HEK293T (cell line): ENCODE measurements around the gene TNNI2.

Experiments used
- ARNT ChIP-seq: fragments of 450-650 bp; IDR thresholded peaks from 2 replicates; pipeline ENCODE4 v1.6.1; 2017; ENCODE audit warnings: mild to moderate bottlenecking
- ELF4 ChIP-seq: fragments of 450-650 bp; IDR thresholded peaks from 2 replicates; pipeline ENCODE4 v1.6.1; 2017; ENCODE audit warnings: antibody characterized with exemption
- LEF1 ChIP-seq: fragments of 450-650 bp; IDR thresholded peaks from 2 replicates; pipeline ENCODE4 v1.6.1; 2017; ENCODE audit warnings: mild to moderate bottlenecking, borderline replicate concordance
- PKNOX1 ChIP-seq: fragments of 450-650 bp; IDR thresholded peaks from 2 replicates; pipeline ENCODE4 v1.6.1; 2016
- SP1 ChIP-seq: fragments of 450-650 bp; IDR thresholded peaks from 2 replicates; pipeline ENCODE4 v1.6.1; 2017
- SUZ12 ChIP-seq: fragments of 450-650 bp; IDR thresholded peaks from 2 replicates; pipeline ENCODE4 v1.6.1; 2016; ENCODE audit warnings: mild to moderate bottlenecking
- ZNF384 ChIP-seq: fragments of 450-650 bp; IDR thresholded peaks from 2 replicates; pipeline ENCODE4 v1.6.1; 2016

GRCh38 chr11:1814691-1815090 lies 24.1 kb upstream of the TNNI2 start:
- TF ChIP-seq ELF4 (no peak), LEF1 (no peak), ARNT (no peak), PKNOX1 (no peak), SP1 (no peak), SUZ12 (no peak), ZNF384 (no peak)
